Activated naive CD8-positive, alpha-beta T cell treated with anti-CD3 and anti-CD28 coated beads, Interleukin-2, amount 50 U/mL, for 16 hours (primary cell): ENCODE results near the gene AK2.
A peak's percentile ranks its signal among the peaks of the same experiment; 100 is the strongest.
"Not testable (repeated sequence)": the region's sequence is repeated elsewhere in the genome, so short reads cannot be mapped to it uniquely, and the experiment has no call there.

Source experiments
- DNase-seq: peaks from one replicate; pipeline ENCODE4 v3.0.0-alpha.2; 2020; ENCODE audit warnings: low read depth, low spot score

AK2 gene

GRCh38 chr1:33001282-33001681 is 35.4 kb downstream of the AK2 start:
- no peak for DNase-seq

DNA sequence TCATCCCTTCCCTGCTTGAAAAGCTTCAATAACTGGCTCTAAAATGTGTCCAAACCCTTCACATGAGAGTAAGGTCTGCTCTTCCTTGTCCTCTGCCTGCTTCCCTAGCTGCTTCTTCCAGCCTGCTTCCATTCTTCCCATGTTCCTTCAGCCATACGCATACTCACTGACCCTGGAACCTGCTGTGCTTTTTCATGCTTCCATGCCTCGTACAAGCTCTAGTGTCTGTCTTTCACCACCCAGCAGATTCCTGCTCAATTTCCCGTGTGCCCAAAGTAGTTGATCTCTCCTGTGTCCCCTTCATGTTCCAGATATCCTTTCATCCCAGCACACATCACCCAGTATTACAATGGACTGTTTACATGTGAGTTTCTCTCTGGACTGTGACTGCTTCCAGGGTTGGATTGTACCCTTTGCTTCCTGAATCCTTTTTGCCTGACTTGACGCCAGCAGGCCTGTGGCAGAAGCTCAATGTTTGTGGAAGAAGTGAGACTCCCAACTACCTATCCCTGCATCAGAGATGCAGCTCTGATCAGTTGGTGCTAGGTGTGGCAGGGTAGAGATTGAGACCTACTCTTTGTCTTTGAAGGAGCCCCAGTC is 36.2 kb downstream of the AK2 start:
- DNase-seq: no peak

DNA sequence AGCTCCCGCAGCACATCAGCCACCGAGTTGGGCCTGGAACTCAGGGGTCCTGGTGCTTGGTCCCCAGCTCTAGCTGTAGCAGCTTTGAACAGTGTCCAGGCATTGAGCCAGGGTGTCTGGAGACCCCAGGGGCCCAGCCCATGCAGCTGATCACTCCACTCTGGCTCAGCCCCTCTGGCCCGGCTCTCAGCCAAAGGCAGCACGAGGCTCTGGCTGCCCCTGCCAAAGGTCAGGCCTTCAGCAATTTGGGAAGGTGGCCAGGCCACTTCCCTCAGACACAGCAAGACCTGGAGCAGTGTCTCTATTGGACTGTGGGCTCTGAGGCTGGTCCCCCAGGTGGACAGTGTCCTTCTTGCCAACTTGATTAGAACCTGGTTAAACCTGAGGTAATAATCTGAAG is 37.7 kb downstream of the AK2 start:
- DNase-seq: no peak

DNA sequence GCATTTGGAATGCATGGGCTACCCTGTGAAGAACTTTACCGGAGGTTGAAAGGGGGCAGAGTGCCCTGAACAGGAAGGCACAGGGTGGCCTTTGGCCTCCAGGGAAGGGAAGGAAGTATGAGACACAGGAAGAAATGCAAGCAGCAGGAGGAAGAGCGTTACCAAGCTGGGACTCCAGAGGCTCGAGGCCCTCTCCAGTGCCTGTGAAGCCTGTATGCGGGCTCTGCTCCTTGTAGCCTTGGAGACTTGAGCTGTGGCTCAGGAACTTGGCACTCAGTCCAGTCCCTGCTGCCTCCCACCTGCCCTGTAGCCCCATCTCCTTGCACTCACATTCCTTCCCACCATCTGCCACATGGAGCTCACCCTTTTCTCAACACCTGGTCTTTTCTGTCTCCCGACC is 38.6 kb downstream of the AK2 start:
- no peak for DNase-seq

- DNase-seq: no peak
These were observed 39.2 kb downstream of the AK2 start for GRCh38 chr1:32997381-32997891.

DNA sequence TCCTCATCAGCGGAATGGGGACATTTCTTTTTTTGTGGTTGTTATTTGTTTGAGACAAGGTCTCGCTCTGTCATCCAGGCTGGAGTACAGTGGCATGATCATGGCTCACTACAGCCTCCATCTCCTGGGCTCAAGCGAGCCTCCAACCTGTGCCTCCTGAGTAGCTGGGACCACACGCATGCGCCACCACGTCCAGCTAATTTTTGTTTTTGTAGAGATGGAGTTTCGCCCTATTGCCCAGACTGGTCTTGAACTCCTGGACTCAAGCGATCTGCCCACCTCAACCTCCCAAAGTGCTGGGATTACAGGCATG is 43.4 kb downstream of the AK2 start:
- not testable (repeated sequence) for DNase-seq

GRCh38 chr1:32992489-32993323 is 44.0 kb downstream of the AK2 start:
- no peak for DNase-seq

GRCh38 chr1:32991819-32992488 is 44.7 kb downstream of the AK2 start:
- DNase-seq: no peak

DNA sequence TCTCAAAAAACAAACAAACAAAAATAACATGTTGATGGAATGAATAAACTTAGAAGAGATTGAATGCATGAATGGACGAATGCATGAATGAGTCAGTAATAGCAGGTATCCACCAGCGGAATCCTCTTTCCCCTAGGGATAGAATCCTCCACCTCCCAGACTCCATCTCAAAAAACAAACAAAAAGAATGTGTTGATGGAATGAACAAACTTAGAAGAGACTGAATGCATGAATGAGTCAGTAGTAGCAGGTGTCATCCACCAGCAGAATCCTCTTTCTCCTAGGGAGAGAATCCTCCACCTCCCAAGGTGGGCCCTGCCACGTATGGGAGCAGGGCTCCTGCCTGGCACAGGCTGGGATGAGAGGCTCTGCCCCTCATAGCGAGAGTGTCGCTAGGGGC is 45.3 kb downstream of the AK2 start:
- no peak for DNase-seq

DNA sequence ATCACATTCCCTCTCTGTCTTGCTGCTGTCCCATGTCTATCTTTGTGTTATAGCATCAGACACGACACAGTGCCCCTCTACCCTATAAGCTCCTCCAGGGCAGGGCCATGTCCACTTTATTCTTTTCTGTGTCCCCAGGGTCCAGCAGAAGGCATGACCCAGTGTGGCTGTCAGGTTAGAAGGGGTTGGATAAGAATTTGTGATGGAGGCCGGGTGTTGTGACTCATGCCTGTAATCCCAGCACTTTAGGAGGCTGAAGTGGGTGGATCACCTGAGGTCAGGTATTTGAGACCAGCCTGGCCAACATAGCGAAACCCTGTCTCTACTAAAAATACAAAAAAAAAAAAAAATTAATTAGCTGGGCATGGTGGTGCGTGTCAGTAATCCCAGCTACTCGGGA is 45.8 kb downstream of the AK2 start:
- DNase-seq: no peak

- no peak for DNase-seq
These were observed 47.3 kb downstream of the AK2 start for GRCh38 chr1:32989160-32990050.

GRCh38 chr1:32988665-32989064 is 48.0 kb downstream of the AK2 start:
- no peak for DNase-seq

DNA sequence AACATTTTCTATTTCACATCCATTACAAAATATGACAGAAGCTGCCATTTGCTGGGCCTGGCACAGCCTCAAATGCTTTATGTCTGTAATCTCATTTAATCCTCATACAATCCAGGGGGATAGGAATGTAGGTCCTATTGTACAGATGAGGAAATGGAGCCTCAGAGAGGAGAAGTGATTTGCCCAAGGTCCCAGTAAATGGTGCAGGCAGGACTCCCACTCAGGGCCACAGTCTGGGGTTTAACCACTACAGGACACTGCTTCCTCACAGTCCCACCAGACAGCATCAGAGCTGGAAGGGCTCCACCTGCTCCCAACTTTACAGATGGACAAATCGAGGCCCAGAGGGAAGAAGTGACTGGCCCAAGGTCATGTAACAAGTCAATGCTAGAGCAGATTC is 51.5 kb downstream of the AK2 start:
- no peak for DNase-seq

GRCh38 chr1:32984455-32985171 is 52.1 kb downstream of the AK2 start:
- no peak for DNase-seq

GRCh38 chr1:32984090-32984454 is 52.6 kb downstream of the AK2 start:
- DNase-seq: no peak

DNA sequence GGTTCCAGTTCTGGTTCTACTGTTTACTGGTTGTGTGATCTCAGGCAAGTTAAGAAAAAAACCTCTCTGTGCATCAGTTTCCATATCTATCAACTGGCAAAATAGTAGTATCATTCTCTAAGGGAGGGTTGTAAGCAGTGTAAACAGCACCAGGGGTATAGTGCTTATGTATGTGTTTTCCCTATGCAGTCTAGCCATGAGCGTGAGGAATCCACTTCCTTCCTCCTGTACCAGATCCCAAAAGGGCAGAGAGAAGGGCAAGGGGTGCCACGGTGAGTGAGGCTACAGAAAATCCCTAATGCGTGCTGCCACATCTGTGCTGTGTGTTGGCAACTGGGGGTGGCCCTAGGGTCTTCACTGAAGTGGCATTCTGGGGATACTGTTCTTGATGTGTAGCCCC is 53.7 kb downstream of the AK2 start:
- no peak for DNase-seq

DNA sequence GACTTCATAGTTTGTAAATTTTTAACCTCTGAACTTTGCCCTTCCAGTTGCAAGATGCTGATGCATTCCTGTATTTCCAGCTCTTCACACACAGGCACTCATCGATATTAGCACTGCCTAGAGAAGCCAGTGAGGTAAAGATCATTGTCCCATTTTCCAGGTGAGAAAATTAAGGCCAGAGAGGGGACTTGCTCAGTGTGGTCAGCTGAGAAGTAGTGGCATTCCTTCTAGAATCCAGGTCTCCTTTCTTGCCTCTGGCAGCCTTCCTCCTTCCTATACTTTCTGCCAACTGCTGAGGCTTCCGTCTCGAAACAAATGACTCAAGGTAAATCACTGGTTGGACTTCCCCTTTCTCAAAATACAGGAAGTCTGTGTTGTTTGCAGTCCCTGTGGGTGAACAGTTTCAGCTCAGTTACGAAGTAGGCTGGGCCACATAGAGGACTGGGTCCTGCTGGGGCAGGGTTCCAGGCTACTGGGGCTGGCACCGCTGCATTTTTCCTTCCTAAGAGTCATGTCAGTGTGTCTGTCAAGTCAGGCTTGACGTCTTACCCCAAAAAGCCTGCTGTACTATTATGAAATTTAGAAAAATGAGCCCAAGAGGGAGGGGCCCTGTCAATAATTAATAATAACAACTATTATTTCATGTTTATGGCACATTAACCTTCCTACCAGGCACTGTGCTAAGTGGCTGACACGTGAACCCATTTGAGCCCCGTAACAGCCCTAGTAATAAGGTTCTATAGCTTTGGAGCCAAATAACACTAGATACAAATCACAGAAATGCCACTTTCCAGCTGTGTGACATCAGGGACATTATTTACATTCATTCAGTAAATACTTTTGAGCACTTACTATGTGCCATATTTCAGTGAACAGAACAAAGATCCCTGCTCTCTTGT is 55.4 kb downstream of the AK2 start:
- peak; percentile 21 for DNase-seq

DNA sequence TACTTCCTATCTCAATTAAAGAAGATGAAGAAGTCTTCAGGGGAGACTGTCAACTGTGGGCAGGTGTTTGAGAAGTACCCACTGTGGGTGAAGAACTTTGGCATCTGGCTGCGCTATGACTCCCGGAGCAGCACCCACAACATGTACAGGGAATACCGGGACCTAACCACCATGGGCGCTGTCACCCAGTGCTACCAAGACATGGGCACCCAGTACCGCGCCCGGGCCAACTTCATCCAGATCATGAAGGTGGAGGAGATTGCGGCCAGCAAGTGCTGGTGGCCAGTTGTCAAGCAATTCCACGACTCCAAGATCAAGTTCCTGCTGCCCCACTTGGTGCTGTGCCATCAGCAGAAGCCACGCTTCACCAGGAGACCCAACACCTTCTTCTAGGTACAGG is 56.6 kb downstream of the AK2 start:
- DNase-seq: no peak

- no peak for DNase-seq
These were observed 57.8 kb downstream of the AK2 start for GRCh38 chr1:32978854-32979253.

- no peak for DNase-seq
These were observed 59.1 kb downstream of the AK2 start for GRCh38 chr1:32977546-32978087.
